Stimulated activated naive CD4-positive, alpha-beta T cell treated with Interleukin-2 at 50 U/mL for 16 hours (primary cell): Measurements from ENCODE around the gene TNS3.
"Not testable (repeated sequence)": the region's sequence is repeated elsewhere in the genome, so short reads cannot be mapped to it uniquely, and the experiment has no call there.

ENCODE experiments used
- DNase-seq: peaks from one replicate; lab custom pipeline; 2025; lab: John Stamatoyannopoulos, UW

Gene TNS3

DNA sequence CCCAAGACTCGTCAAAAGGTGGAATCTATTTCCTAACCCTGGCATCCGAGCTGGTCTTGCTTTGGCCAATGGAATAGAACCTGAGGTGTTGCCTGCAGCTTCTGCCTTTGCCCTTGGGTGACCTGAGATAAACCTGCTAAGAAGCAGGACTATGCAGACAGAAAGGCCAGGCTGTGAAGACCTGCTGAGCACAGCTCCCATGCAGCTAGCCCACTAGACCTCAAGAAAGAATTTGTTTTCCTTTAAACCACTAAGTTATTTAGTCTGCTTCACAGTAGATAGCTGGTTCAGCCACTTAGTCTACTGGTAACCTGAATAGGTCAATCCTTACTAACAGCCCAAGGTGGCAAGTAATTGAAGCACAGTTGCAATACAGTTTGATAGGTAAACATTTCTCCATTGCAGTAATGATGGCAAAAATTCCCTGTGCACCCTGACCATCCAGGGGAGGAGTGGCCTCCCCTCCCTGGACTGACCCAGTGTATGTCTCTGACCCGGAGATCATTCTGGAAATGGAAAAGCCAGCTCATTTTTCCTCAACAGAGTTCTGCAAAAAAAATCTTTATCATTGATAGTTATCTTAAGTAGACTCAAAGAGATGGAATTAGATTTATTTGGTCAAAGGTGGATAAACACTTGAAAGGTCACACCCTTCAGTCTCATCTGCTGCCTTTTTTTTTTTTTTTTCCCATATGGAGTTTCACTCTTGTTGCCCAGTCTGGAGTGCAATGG is 20.0 kb downstream of the TNS3 start:
- no peak for DNase-seq

GRCh38 chr7:47559306-47560220 is 22.3 kb downstream of the TNS3 start:
- DNase-seq = no peak

DNA sequence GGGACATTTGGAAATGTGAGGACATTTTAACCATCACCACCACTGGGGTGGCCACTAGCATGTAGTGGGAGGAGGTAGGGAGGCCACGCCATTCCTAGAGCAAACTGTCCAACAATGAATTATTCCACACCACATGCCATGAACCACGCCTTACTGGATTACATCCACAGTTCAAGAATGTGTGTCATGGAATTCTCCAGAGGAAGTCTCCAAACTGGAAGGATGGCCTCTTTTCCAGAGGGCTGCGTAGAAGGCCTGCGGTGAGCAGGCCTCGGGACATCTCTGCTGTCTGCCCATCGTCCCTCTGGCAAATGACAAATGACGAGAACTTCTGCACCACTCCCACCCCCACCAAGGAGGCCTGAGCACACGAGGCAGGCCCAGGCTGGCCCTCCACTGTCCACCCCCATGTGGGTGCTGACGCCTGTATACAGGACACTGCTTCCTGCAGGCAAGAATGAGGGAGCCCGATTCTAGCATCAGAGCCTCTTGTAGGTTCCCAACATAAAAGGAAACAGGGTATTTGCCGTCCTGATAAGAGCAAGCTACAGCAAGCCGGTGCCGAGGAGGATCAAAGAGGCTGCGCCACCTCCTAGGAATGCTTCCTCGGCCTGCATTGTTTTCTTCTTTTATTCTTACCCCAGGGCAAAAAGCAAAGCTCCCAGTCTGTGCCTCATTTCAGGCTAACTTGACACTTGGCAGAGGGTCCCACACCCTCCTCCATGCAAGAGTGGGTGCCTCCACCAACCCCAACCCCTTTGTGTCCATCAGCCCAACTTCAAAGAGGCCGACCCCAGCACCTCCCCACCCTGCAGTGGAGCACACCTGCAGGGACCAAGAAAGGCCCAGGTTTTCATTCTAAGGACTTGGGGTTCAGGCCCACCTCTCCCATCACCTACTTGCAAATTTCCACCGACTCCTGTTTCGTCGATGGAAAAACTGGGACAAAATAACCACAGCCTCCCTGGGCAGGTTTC is 23.9 kb downstream of the TNS3 start:
- no peak for DNase-seq

DNA sequence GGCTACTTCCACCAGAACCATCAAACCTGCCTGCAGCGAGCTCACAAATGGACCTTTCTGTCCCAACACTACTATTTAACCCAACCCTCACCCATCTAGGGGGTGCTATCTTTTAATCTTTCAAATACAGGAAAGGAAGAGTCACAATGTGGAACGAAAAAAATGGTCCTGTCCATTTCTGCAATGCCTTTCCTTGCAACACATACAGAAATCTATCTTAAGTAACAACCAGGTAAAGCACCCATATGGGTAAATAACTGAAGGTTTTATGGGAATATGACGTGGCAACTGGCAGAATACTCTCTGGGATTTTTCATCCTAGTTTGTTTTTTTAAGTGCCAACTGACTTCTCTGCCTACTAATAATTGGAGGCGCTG is 24.6 kb downstream of the TNS3 start:
- no peak for DNase-seq

DNA sequence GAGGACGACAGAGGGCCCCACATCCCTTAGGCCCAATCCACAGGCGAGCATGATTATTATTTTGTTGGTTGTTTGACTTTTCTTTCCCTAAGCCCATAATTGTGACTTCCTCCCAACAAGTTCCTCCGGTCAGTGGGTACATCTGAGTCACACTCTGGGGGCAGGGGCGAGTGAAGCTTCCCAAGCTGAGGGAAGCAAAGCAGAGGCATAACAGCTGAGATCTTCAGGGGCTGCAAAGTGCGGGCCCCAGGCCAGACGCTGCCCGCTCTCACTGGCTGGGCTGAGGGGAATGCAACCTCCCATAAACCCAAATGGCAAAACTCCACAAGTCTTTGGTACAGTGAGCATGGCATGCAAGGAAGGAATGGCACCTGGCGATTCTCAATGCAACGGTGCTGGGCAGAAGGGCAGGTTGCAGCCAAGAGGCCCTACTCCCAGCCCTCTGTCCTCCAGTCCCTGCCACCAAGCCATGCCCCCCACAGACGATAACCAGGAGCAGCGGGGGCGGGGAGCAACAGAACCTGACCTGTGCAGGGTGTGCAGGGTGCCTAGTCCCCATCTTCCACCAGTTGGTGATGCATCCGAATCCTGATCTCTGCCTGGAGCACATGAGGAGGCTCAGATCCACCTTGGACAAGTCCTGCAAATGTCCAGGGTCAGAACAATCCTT is 25.3 kb downstream of the TNS3 start:
- DNase-seq = no peak

DNA sequence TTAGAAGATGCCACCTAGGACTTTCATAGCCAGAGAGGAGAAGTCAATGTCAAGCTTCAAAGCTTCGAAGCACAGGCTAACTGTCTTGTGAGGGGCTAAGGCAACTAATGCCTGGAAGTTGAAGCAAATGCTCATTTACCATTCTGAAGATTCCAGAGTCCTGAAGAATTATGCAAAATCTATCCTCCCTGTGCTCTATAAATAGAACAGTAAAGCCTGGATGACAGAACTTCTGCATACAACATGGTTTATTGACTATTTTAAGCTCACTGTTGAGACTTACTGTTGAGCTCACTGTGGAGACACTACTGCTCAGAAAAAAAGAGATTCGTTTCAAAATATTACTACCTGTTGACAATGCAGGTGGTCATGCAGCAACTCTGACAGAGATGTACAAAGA is 28.6 kb downstream of the TNS3 start:
- DNase-seq = no peak

GRCh38 chr7:47552621-47553020 is 29.3 kb downstream of the TNS3 start:
- no peak for DNase-seq

DNA sequence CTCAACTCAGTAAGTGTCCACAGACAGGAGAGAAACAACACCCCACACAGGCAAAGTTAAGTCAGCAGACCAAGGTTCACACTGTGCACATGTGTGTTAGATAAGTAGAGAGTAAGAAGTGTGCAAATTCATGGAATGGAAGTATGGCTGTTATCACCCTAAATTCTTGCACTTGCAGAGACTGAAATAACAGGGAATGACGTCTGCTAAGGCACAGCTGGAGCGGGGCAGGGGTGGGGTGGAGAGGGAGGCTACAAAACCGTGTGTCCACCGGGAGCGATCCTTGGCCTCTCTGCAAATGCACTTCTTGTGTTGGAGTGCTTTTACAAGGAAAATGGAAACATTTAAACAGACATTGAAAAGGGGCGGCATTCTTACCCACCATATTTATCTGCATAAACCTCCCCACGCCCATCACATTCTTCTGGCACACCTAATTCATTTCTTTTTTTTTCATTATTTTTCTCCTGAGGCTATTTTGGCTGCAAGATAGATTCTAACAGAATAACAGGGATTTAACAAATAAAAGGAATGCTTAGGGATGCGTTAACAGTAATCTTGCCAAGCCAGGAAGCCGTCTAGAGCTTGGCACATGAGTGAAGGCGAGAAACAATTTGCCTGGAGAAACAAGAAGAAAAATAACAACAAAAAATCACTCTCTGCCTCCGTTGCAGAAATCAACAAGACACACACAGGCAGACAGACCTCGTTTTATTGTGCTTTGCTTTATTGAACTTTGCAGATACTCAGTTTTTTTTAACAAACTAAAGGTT is 30.1 kb downstream of the TNS3 start:
- DNase-seq = no peak

- DNase-seq = no peak
Measured at GRCh38 chr7:47550788-47551470, 31.0 kb downstream of the TNS3 start.

DNA sequence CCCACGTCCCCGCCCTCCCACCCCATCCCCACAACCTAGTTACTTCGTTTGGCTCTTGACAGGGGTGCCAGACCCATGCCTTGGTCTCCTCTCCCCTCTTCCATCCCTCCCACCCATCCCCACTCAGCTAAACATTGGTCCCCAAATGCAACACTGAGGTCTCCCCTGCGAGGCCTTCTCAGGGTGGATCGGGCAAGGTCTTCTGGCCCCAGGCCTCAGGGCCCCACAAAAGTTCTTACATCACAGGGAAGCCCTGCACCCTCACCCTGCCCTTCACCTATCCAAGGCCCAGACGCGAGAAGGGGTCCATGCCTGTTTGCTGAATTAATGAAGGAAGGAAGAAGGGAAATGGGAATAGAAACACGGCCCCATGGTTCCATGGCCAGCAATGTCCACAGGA is 32.0 kb downstream of the TNS3 start:
- no peak for DNase-seq

DNA sequence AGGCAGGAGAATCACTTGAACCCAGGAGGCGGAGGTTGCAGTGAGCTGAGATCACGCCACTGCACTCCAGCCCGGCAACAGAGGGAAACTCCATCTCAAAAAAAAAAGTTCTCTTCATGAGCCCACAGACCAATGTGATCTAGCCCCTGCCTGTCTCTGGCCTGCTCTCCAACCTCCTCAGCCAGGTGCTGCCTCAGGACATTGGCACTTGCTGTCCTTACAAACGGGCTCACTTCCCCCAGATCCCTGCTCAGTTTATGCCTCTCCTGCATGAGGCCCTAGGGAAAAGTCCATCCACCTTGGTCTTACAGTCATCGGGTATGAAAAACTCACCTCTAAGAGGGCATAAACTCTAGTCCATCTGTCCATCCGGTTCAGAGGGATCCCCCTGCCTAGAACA is 32.5 kb downstream of the TNS3 start:
- DNase-seq = no peak

- DNase-seq = no peak
Measured at GRCh38 chr7:47548546-47548945, 33.4 kb downstream of the TNS3 start.

DNA sequence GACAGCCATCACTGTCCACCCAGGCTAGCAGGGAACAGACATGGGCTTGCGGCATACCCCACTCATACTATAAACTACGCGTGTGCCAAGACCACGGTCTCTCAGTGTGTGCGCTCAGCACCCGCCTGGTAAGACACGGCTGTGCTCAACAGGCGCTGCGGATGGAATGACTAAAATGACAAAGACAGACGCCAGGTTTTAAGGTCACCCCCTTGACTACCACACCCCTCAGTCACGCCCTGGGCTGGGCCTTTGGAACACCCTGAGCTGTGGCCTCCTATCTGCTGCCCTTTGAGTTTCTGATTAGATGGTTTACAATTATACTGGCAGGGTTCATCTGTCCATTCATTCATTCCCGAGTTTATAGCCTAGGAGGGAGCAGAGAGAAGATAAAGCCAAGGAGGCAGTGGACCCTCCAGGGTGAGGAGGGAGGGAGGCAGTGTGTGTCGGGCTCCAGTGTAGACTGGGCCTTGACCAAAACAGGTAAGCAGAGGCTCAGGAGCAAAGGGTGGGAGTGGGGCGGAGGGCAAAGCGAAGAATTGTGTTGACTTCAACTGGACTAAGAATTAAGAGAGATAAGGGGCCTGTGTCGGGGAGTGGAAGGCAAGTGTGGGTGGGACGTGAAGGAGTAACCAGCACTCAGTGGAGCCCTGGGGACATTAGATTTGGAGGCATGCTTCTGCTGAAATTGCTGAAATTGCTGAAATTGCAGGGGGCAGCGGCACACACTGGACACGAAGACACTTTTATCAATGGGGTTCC is 35.0 kb downstream of the TNS3 start:
- DNase-seq = no peak

- DNase-seq = no peak
Measured at GRCh38 chr7:47546171-47546570, 35.7 kb downstream of the TNS3 start.

- DNase-seq = no peak
Measured at GRCh38 chr7:47544416-47544815, 37.5 kb downstream of the TNS3 start.

DNA sequence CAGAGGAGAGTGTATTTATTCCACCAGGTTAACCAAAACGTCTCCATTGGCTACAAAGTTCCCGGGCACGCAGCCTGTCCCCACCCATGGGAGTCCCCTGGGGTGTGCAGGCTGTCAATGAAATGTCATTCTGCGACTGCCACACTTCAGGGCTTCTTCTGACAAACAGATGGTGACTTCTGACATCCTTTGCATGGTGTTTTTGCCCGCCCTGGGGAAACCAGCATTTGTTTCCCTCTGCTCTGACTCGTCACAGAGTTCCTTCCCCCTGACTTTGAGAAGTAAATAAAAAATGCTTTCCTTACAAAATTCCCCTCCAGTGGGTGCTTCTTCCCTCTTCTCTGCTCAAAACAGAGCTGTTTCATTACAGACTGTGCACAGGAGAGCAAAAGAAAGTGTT is 38.2 kb downstream of the TNS3 start:
- DNase-seq = no peak

GRCh38 chr7:47543056-47543455 is 38.9 kb downstream of the TNS3 start:
- no peak for DNase-seq

DNA sequence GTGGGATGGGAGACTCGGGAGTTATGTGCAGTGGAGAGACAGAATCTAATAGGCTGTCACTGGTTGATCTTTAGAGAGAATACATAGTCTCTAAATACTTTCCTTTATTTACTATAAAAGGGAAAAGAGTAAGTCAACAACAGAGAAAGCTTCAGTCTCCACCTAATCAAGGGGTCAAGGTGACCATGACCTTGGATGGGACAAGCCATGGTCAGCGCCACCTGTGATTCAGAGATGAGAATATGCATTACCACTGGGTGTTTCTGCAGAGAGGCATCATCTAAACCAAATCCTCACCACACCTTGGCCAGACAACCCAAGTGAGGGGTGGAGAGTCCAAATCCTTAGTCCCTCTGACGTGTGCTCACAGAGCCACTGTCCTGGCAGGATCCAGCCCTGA is 39.9 kb downstream of the TNS3 start:
- DNase-seq = no peak

- DNase-seq = not testable (repeated sequence)
Measured at GRCh38 chr7:47541485-47541884, 40.4 kb downstream of the TNS3 start.
